H1 (cell line): ENCODE data around the gene GZMM. TPM values are rescaled to one million over a fixed set of nuclear protein-coding genes. Genes with fewer than 3 reads are reported as not detected.

Source experiments
- RAD21 ChIP-seq, 2 experiments: IDR thresholded peaks in 1 of 2; conservative IDR thresholded peaks in 1 of 2; 2 replicates each; pipeline ENCODE4 v1.6.1; 2011; ENCODE audit warnings: low read depth in 2 of 2, low read length in 2 of 2, improper control_type of control experiment in 1 of 2, inconsistent platforms in 1 of 2, mild to moderate bottlenecking in 1 of 2, moderate library complexity in 1 of 2
- SP4 ChIP-seq: IDR thresholded peaks from 2 replicates; pipeline ENCODE4 v1.6.1; 2012; ENCODE audit warnings: low read length, inconsistent platforms
- TAF1 ChIP-seq: IDR thresholded peaks from 2 replicates; pipeline ENCODE4 v1.6.1; 2011; ENCODE audit warnings: mild to moderate bottlenecking, low read depth, low read length
- TAF7 ChIP-seq: optimal IDR thresholded peaks from 2 replicates; pipeline ENCODE3; 2011; ENCODE audit warnings: low read depth, mild to moderate bottlenecking, inconsistent platforms, low read length, moderate library complexity, borderline replicate concordance
- TBP ChIP-seq: IDR thresholded peaks from 2 replicates; pipeline ENCODE4 v1.6.1; 2011; ENCODE audit warnings: low read depth, low read length, improper control_type of control experiment
- ZNF274 ChIP-seq: IDR thresholded peaks from 2 replicates; pipeline ENCODE4 v1.7.0; 2012; ENCODE audit warnings: low read length, borderline replicate concordance; ENCODE audit errors: extremely low read depth
- polyA plus RNA-seq, 7 experiments: library from polyadenylated mRNA; depleted of rRNA in 3 of 7; stranded (reverse) in 5 of 7; unstranded in 2 of 7; fragments of >200 nt in 5 of 7; fragments of 200-250 nt in 2 of 7; gene quantifications; 1 replicate in 5 of 7; 2 replicates in 1 of 7; 4 replicates in 1 of 7; pipeline versions ENCODE4 v1.2.1 to v1.2.3, GENCODE V29; 2011 to 2013; ENCODE audit warnings: missing spikeins in 2 of 7, mixed read lengths in 2 of 7
- total RNA-seq: library from RNA; stranded (reverse); fragmentation: NEBNext Ultra II Directional; extraction: Animal tissue kit (Norgen Biotek cat#: 25700); gene quantifications from 2 replicates; pipeline ENCODE4 v1.2.1, GENCODE V29; 2021

Gene GZMM
- total and polyA plus RNA-seq, 2 of the 8 experiments (the other 6 are each of a cell fraction or from before 2014, with no cell fraction given): 0.09 to 0.32 TPM

- TF ChIP-seq SP4: no peak
- no peak for TF ChIP-seq ZNF274
- TF ChIP-seq TAF7: peak; percentile 18
- TF ChIP-seq TAF1: peak; percentile 67
- peak; percentile 32; the same call in 1 of the 2 replicates for TF ChIP-seq TBP
- peak; percentile 25 to 37; a peak in 2 of 4 replicates for TF ChIP-seq RAD21 (IDR thresholded peaks at IDR 0.05 in 1 of 2, conservative IDR thresholded peaks at IDR 0.05 in 1 of 2; ENCODE audit: low read depth in 2 of 2, low read length in 2 of 2)
Measured at GRCh38 chr19:532561-533363, 11.1 kb upstream of the GZMM start (continued).
